Esophagus muscularis mucosa (tissue), 3 donors: ENCODE results near the gene MTFMT.

Experiments used
- POLR2A ChIP-seq: fragments of 450-650 bp; IDR thresholded peaks from one replicate; pipeline ENCODE4 v1.6.1; 2017; ENCODE audit warnings: antibody characterized with exemption, moderate library complexity, mild to moderate bottlenecking, low read depth
- TF ChIP-seq, protein P1 (sequence below), 3 experiments: fragments of 200-600 bp in 2 of 3; fragments of 450-650 bp in 1 of 3; sonication (generic) in 2 of 3; IDR thresholded peaks; one replicate each; pipeline ENCODE4 v1.5.1; 2017 to 2019; ENCODE audit warnings: antibody characterized with exemption in 3 of 3, mild to moderate bottlenecking in 2 of 3, moderate library complexity in 1 of 3

DNA sequence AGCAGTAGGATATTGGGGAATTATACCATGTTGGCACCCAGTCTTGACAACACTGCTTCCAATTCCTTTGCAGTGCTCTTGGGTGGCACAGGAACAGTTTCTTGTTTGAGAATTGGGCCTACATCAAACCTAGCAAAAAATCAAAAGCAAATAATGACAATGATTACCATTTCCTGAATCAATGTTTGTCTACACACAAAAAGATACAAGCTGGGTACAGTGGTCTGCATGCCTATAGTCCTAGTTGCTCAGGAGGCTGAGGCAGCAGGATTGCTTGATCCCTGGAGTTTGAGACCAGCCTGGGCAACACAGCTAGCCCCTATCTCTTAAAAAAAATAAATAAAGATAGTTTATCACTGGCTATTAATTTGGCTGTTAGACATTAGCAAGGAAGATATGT lies 8.0 kb downstream of the MTFMT start:
- TF ChIP-seq POLR2A: no peak
- TF ChIP-seq, protein P1, sequence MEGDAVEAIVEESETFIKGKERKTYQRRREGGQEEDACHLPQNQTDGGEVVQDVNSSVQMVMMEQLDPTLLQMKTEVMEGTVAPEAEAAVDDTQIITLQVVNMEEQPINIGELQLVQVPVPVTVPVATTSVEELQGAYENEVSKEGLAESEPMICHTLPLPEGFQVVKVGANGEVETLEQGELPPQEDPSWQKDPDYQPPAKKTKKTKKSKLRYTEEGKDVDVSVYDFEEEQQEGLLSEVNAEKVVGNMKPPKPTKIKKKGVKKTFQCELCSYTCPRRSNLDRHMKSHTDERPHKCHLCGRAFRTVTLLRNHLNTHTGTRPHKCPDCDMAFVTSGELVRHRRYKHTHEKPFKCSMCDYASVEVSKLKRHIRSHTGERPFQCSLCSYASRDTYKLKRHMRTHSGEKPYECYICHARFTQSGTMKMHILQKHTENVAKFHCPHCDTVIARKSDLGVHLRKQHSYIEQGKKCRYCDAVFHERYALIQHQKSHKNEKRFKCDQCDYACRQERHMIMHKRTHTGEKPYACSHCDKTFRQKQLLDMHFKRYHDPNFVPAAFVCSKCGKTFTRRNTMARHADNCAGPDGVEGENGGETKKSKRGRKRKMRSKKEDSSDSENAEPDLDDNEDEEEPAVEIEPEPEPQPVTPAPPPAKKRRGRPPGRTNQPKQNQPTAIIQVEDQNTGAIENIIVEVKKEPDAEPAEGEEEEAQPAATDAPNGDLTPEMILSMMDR (IDR thresholded peaks at IDR 0.05): no peak
